Ovary (tissue), 3 donors: ENCODE data around the gene CLASP1.

Source experiments
- POLR2A ChIP-seq: fragments of 450-650 bp; IDR thresholded peaks from one replicate; pipeline ENCODE4 v1.6.1; 2017; ENCODE audit warnings: antibody characterized with exemption, mild to moderate bottlenecking, moderate library complexity
- TF ChIP-seq, protein P1 (sequence below), 3 donors: fragments of 450-650 bp in 2 of 3; fragments of 200-600 bp in 1 of 3; IDR thresholded peaks; one replicate each; pipeline versions ENCODE4 v1.5.1 to v1.8.0; 2016 to 2022; ENCODE audit warnings: antibody characterized with exemption in 3 of 3, mild to moderate bottlenecking in 1 of 3
- donor health status: DM: no; HTN: no; CAD: no.

DNA sequence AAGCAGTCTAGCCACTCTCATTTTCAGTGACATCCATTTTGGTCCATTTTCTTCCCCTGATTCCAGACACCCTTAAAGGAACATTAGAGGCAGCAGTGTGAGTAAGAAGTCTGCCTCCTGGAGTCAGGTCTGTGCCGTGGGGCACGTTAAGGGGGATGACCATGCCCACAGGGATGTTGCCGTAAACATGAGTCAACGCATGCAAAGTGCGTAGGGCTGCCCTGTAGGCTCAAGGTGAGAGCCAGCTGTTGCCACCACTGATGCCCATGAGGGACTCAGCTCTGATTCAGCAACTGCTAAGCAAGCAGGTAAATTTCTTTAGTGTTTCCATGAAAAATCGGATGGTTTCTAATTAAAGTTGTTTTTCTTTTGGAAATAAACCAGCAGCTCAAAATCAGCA is 302.9 kb downstream of the CLASP1 start:
- TF ChIP-seq, protein P1, sequence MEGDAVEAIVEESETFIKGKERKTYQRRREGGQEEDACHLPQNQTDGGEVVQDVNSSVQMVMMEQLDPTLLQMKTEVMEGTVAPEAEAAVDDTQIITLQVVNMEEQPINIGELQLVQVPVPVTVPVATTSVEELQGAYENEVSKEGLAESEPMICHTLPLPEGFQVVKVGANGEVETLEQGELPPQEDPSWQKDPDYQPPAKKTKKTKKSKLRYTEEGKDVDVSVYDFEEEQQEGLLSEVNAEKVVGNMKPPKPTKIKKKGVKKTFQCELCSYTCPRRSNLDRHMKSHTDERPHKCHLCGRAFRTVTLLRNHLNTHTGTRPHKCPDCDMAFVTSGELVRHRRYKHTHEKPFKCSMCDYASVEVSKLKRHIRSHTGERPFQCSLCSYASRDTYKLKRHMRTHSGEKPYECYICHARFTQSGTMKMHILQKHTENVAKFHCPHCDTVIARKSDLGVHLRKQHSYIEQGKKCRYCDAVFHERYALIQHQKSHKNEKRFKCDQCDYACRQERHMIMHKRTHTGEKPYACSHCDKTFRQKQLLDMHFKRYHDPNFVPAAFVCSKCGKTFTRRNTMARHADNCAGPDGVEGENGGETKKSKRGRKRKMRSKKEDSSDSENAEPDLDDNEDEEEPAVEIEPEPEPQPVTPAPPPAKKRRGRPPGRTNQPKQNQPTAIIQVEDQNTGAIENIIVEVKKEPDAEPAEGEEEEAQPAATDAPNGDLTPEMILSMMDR (IDR thresholded peaks at IDR 0.05) = no peak
- no peak for TF ChIP-seq POLR2A
